Upper lobe of right lung (tissue), 1 donor: ENCODE data around the gene TCF12. TPM values are rescaled to one million over a fixed set of nuclear protein-coding genes. Genes with fewer than 3 reads are reported as not detected.
"Not testable (repeated sequence)": the region's sequence is repeated elsewhere in the genome, so short reads cannot be mapped to it uniquely, and the experiment has no call there.

Source experiments
- ATAC-seq: fragments of 200-7000 bp; cut with Tn5 transposase; one replicate; pipeline ENCODE4 v1.9.1; 2020; ENCODE audit warnings: mild to moderate bottlenecking, moderate library complexity
- DNase-seq: peaks from one replicate; pipeline ENCODE4 v3.0.0-alpha.2; 2020
- H3K27ac ChIP-seq: fragments of 200-600 bp; one replicate; pipeline ENCODE4 v1.8.0; 2022
- H3K27me3 ChIP-seq: fragments of 200-600 bp; one replicate; pipeline ENCODE4 v1.8.0; 2022; ENCODE audit warnings: mild to moderate bottlenecking
- H3K36me3 ChIP-seq: fragments of 200-600 bp; one replicate; pipeline ENCODE4 v1.8.0; 2022
- H3K4me1 ChIP-seq: fragments of 200-600 bp; one replicate; pipeline ENCODE4 v1.8.0; 2022
- H3K4me3 ChIP-seq: fragments of 200-600 bp; one replicate; pipeline ENCODE4 v1.8.0; 2022; ENCODE audit warnings: mild to moderate bottlenecking
- H3K9me3 ChIP-seq: fragments of 200-600 bp; one replicate; pipeline ENCODE4 v1.8.0; 2022
- CTCF ChIP-seq: fragments of 200-600 bp; IDR thresholded peaks from one replicate; pipeline ENCODE4 v1.8.0; 2022; ENCODE audit warnings: antibody characterized with exemption
- intact Hi-C: fragments of 100-400 bp; cut with DNase I; formaldehyde crosslinking; loops from one replicate; pipeline ENCODE4 v1.11.0; 2022
- total RNA-seq: library from RNA; stranded (reverse); fragmentation: NEBNext Ultra II Directional; extraction: Animal tissue kit (Norgen Biotek cat#: 25700); gene quantifications from one replicate; pipeline ENCODE4 v1.2.1, GENCODE V29; 2021
- donor health status: DM: no; HTN: yes; CAD: no; lungs with severe emphysema.

Gene TCF12
- total RNA-seq, 1 donor from 2014 or later, result 103 TPM

GRCh38 chr15:56948000-56948763, 29.7 kb downstream of the TCF12 start:
- H3K27ac ChIP-seq, result no peak overlapping the region

DNA sequence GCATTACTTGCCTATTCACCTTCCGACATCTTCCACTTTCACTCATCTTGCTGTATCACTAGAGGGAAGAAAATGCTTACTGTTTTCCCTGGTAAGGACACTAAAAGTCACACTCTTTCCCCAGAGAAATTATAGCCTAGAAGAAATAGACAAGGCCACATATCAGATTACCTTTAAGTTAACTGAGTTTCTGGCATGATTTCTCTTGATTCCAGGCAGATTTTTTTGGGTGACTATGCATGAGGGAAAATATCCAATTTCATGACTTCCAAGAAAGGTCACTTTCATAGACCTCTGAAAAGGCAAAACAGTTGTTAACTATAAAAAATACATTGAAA, 30.3 kb downstream of the TCF12 start:
- intact Hi-C loops, result no loop called here

More at GRCh38 chr15:56948000-56948763, 29.7 kb downstream of the TCF12 start:
- intact Hi-C loops, result no loop called here
- ATAC-seq (no peak), DNase-seq (no peak)
- Histone ChIP-seq H3K36me3 (no peaks in the 10 kb centered on the region), H3K4me3 (no peak overlapping the region), H3K4me1 (peaks cover 22% of the 10 kb centered on the region), H3K9me3 (no peaks in the 10 kb centered on the region), H3K27me3 (no peaks in the 10 kb centered on the region)
- TF ChIP-seq CTCF, result no peak

GRCh38 chr15:56950979-56951378, 32.5 kb downstream of the TCF12 start:
- no peak for ATAC-seq
- Histone ChIP-seq H3K4me3 (no peak overlapping the region), H3K36me3 (no peaks in the 10 kb centered on the region), H3K27ac (no peak overlapping the region), H3K4me1 (peaks cover 13% of the 10 kb centered on the region), H3K9me3 (no peaks in the 10 kb centered on the region), H3K27me3 (no peaks in the 10 kb centered on the region)
- no peak for TF ChIP-seq CTCF
- DNase-seq, result no peak
- intact Hi-C loops, result no loop called here

More for the DNA sequence above, 30.3 kb downstream of the TCF12 start:
- H3K36me3 ChIP-seq, result no peaks in the 10 kb centered on the region
- H3K4me3 ChIP-seq, result no peak overlapping the region
- TF ChIP-seq CTCF, result no peak
- no peak for DNase-seq
- ATAC-seq, result no peak
- peaks cover 17% of the 10 kb centered on the region for H3K4me1 ChIP-seq
- H3K27ac ChIP-seq, result no peak overlapping the region
- H3K27me3 ChIP-seq, result no peaks in the 10 kb centered on the region
- H3K9me3 ChIP-seq, result no peaks in the 10 kb centered on the region

GRCh38 chr15:56953790-56954189, 35.3 kb downstream of the TCF12 start:
- H3K27ac ChIP-seq, result no peak overlapping the region
- H3K9me3 ChIP-seq, result no peaks in the 10 kb centered on the region
- H3K36me3 ChIP-seq, result no peaks in the 10 kb centered on the region
- peaks cover 11% of the 10 kb centered on the region for H3K4me1 ChIP-seq
- TF ChIP-seq CTCF, result no peak
- intact Hi-C loops, result no loop called here
- H3K4me3 ChIP-seq, result no peak overlapping the region
- DNase-seq, result no peak
- H3K27me3 ChIP-seq, result no peaks in the 10 kb centered on the region
- no peak for ATAC-seq

GRCh38 chr15:56955011-56955410, 36.6 kb downstream of the TCF12 start:
- H3K36me3 ChIP-seq, H3K4me3 ChIP-seq, DNase-seq, H3K9me3 ChIP-seq, H3K27ac ChIP-seq, intact Hi-C loops, H3K27me3 ChIP-seq, ATAC-seq, H3K4me1 ChIP-seq: not testable (repeated sequence)

DNA sequence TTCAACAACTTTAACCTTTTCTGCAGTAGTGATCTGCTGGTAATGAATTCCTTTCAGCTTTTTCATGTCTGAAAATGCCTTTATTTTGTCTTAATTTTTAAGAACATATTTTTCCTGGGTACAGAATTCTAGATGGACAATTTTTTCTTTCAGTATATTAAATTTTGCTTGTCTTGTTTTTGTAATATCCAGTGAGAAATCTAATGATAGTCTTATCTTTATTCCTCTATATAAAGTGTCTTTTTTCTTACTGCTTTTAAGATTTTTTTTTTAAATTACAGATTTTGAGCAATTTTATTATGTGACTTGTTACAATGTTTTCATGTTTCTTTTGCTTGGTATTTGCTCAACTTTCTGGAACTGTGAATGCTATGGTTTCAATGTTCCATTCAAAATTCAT, 38.1 kb downstream of the TCF12 start:
- intact Hi-C loops, result no loop called here
- Histone ChIP-seq H3K27me3 (no peaks in the 10 kb centered on the region), H3K4me3 (no peak overlapping the region), H3K27ac (no peak overlapping the region), H3K36me3 (no peaks in the 10 kb centered on the region), H3K4me1 (no peaks in the 10 kb centered on the region), H3K9me3 (no peaks in the 10 kb centered on the region)
- DNase-seq, result no peak
- no peak for TF ChIP-seq CTCF
- no peak for ATAC-seq
